GM12878 (cell line): Measurements from ENCODE around the gene NUCB1. TPM values are rescaled to one million over a fixed set of nuclear protein-coding genes. Genes with fewer than 3 reads are reported as not detected.

ENCODE experiments used
- ATAC-seq: fragments of 200-7000 bp; cut with Tn5 transposase; 3 replicates; pipeline ENCODE4 v1.9.1; 2020; ENCODE audit warnings: mild to moderate bottlenecking, moderate library complexity
- BruUV-seq: library from RNA; stranded (reverse); fragments of 400-500 nt; replicated peaks from 2 replicates; lab custom pipeline; 2021; lab: Mats Ljungman, UMichigan
- CTCF ChIA-PET: fragments of 300-600 bp; sonication (Branson Sonifier 250); formaldehyde crosslinking; extraction: SDS; loops from one replicate; lab custom pipeline; 2021; ENCODE audit warnings: inconsistent platforms; lab: Yijun Ruan, JAX
- POLR2A ChIA-PET: fragments of 350-600 bp; formaldehyde crosslinking; extraction: SDS; loops from one replicate; lab custom pipeline; 2021; ENCODE audit warnings: inconsistent platforms; lab: Charles Lee
- RAD21 ChIA-PET: fragments of 300-600 bp; sonication (Branson Sonifier 250); formaldehyde crosslinking; loops from one replicate; lab custom pipeline; 2023; ENCODE audit warnings: antibody characterized with exemption; ENCODE audit not compliant: unreplicated experiment; lab: Charles Lee
- SMC1A ChIA-PET: fragments of 300-600 bp; sonication (Branson Sonifier 250); formaldehyde crosslinking; loops from one replicate; lab custom pipeline; 2023; ENCODE audit not compliant: unreplicated experiment, uncharacterized antibody; lab: Charles Lee
- DNase-seq: peaks from one replicate; pipeline ENCODE4 v3.0.0-alpha.2; 2011; ENCODE audit warnings: low read depth, low spot score
- FAIRE-seq: peaks from 3 replicates; lab custom pipeline; 2011; peaks lifted over from hg19 to GRCh38; lab: Jason Lieb, UNC
- H2AFZ ChIP-seq: 2 replicates; pipeline ENCODE4 v1.6.0; 2011; ENCODE audit warnings: low read depth, low read length, control low read depth; ENCODE audit not compliant: control insufficient read depth
- H3K27ac ChIP-seq: 2 replicates; pipeline ENCODE4 v1.5.1; 2011; ENCODE audit warnings: control low read depth; ENCODE audit not compliant: control insufficient read depth, insufficient read depth
- H3K27me3 ChIP-seq, 2 experiments: replicated peaks in 1 of 2; 2 replicates each; pipeline versions ENCODE4 v1.6.0 to v1.6.1; 2011; ENCODE audit warnings: low read length in 1 of 2; ENCODE audit not compliant: control insufficient read depth in 2 of 2, insufficient read depth in 2 of 2
- H3K36me3 ChIP-seq, 2 experiments: 2 replicates each; pipeline ENCODE4 v1.5.1; 2011; ENCODE audit warnings: low read length in 1 of 2; ENCODE audit not compliant: control insufficient read depth in 2 of 2, insufficient read depth in 2 of 2
- H3K4me1 ChIP-seq: 2 replicates; pipeline ENCODE4 v1.6.1; 2011; ENCODE audit warnings: mild to moderate bottlenecking, low read length, moderate library complexity, mixed read lengths; ENCODE audit not compliant: control insufficient read depth, insufficient read depth
- H3K4me2 ChIP-seq: 2 replicates; pipeline ENCODE4 v1.6.0; 2011; ENCODE audit warnings: control low read depth; ENCODE audit not compliant: control insufficient read depth, insufficient read depth
- H3K4me3 ChIP-seq: fragments of 200-600 bp; sonication (generic); 2 replicates; pipeline ENCODE4 v1.5.1; 2016
- H3K79me2 ChIP-seq: 2 replicates; pipeline ENCODE4 v1.6.0; 2011; ENCODE audit warnings: low read length; ENCODE audit not compliant: control insufficient read depth, insufficient read depth
- H3K9ac ChIP-seq: 2 replicates; pipeline ENCODE4 v1.8.0; 2011; ENCODE audit warnings: low read length, control low read depth, mixed read lengths; ENCODE audit not compliant: control insufficient read depth, insufficient read depth
- H3K9me3 ChIP-seq: replicated peaks from 3 replicates; pipeline ENCODE4 v1.5.1; 2011; ENCODE audit warnings: mild to moderate bottlenecking, low read length; ENCODE audit not compliant: control insufficient read depth, insufficient read depth
- H4K20me1 ChIP-seq: 2 replicates; pipeline ENCODE4 v1.6.0; 2011; ENCODE audit not compliant: control insufficient read depth, insufficient read depth
- ATF2 ChIP-seq: IDR thresholded peaks from 2 replicates; pipeline ENCODE4 v1.6.1; 2012; ENCODE audit warnings: low read length, inconsistent platforms
- BRCA1 ChIP-seq: IDR thresholded peaks from 2 replicates; pipeline ENCODE4 v1.6.1; 2011; ENCODE audit warnings: low read depth, low read length, improper control_type of control experiment
- CHD2 ChIP-seq: IDR thresholded peaks from 2 replicates; pipeline ENCODE4 v1.6.1; 2011; ENCODE audit warnings: low read depth, low read length, improper control_type of control experiment, borderline replicate concordance
- CHD4 ChIP-seq: fragments of 200-600 bp; sonication (generic); IDR thresholded peaks from 2 replicates; pipeline ENCODE4 v1.6.1; 2016; ENCODE audit warnings: mild to moderate bottlenecking
- EZH2 ChIP-seq: IDR thresholded peaks from 2 replicates; pipeline ENCODE4 v1.6.1; 2012; ENCODE audit warnings: low read depth, mild to moderate bottlenecking, control low read depth, inconsistent platforms, low read length, borderline replicate concordance; ENCODE audit not compliant: control insufficient read depth
- HDGF ChIP-seq: fragments of 450-650 bp; IDR thresholded peaks from 2 replicates; pipeline ENCODE4 v1.6.1; 2016; ENCODE audit warnings: antibody characterized with exemption
- JUNB ChIP-seq: IDR thresholded peaks from 2 replicates; pipeline ENCODE4 v1.6.1; 2016; ENCODE audit warnings: antibody characterized with exemption, mild to moderate bottlenecking
- KAT2A ChIP-seq: conservative IDR thresholded peaks from 2 replicates; pipeline ENCODE4 v1.6.1; 2011; ENCODE audit warnings: low read depth, low read length; ENCODE audit not compliant: control insufficient read depth
- KLF5 ChIP-seq: fragments of 450-650 bp; IDR thresholded peaks from 2 replicates; pipeline ENCODE4 v1.6.1; 2014; ENCODE audit warnings: mild to moderate bottlenecking; ENCODE audit not compliant: partially characterized antibody
- MAX ChIP-seq: IDR thresholded peaks from 2 replicates; pipeline ENCODE4 v1.6.1; 2012; ENCODE audit warnings: low read depth, low read length, improper control_type of control experiment
- MEF2B ChIP-seq: fragments of 450-650 bp; IDR thresholded peaks from 2 replicates; pipeline ENCODE4 v1.6.1; 2018; ENCODE audit warnings: mild to moderate bottlenecking, moderate library complexity; ENCODE audit not compliant: partially characterized antibody, poor library complexity, severe bottlenecking
- MYC ChIP-seq: IDR thresholded peaks from 2 replicates; pipeline ENCODE4 v1.6.1; 2011; ENCODE audit warnings: mild to moderate bottlenecking, low read length, moderate library complexity, inconsistent platforms; ENCODE audit not compliant: insufficient read depth, insufficient replicate concordance, insufficient read length, severe bottlenecking
- NRF1 ChIP-seq: conservative IDR thresholded peaks from 2 replicates; pipeline ENCODE4 v1.6.1; 2011; ENCODE audit warnings: mild to moderate bottlenecking, low read depth, low read length, improper control_type of control experiment
- RB1 ChIP-seq: fragments of 450-650 bp; formaldehyde crosslinking; IDR thresholded peaks from 2 replicates; pipeline ENCODE4 v1.6.1; 2017; ENCODE audit warnings: mild to moderate bottlenecking, borderline replicate concordance
- RCOR1 ChIP-seq: conservative IDR thresholded peaks from 2 replicates; pipeline ENCODE4 v1.6.1; 2012; ENCODE audit warnings: low read depth, low read length, improper control_type of control experiment
- RFX5 ChIP-seq: IDR thresholded peaks from 2 replicates; pipeline ENCODE4 v1.6.1; 2011; ENCODE audit warnings: low read depth, low read length, improper control_type of control experiment
- ZNF274 ChIP-seq: IDR thresholded peaks from one replicate; pipeline ENCODE4 v1.8.0; 2011; ENCODE audit not compliant: insufficient read length, insufficient read depth
- WGBS: methylation state at CpG from one replicate; pipeline ENCODE4 v1.1.6; 2016; ENCODE audit warnings: low lambda C conversion rate; ENCODE audit not compliant: insufficient replicate concordance, insufficient coverage; ENCODE audit errors: missing lambda C conversion rate; 5-methylcytosine and 5-hydroxymethylcytosine counted together
- in situ Hi-C: fragments of 300-500 bp; cut with MboI; formaldehyde crosslinking; loops from 9 replicates; pipeline ENCODE4 v1.14.3; 2018; ENCODE audit warnings: mixed read lengths
- intact Hi-C: fragments of 100-400 bp; cut with micrococcal nuclease; formaldehyde crosslinking; loops from one replicate; pipeline ENCODE4 v1.14.2; 2022; ENCODE audit not compliant: unreplicated experiment
- polyA plus RNA-seq, 11 experiments: library from polyadenylated mRNA; depleted of rRNA in 4 of 11; unstranded in 6 of 11; stranded (reverse) in 5 of 11; fragments of >200 nt; fragmentation: Nextera tagmentation in 4 of 11; fragmentation: Illumina TruSeq in 1 of 11; extraction: Ambion mirVana in 4 of 11; extraction: Trizol in 1 of 11; gene quantifications; 1 replicate in 1 of 11; 2 replicates in 10 of 11; pipeline versions ENCODE4 v1.2.1 to v1.2.3, GENCODE V29; 2011 to 2016; ENCODE audit warnings: inconsistent platforms in 2 of 11, missing spikeins in 2 of 11, low read depth in 1 of 11
- total RNA-seq, 4 experiments: library from RNA; depleted of rRNA in 3 of 4; stranded (reverse); fragments of >200 nt in 3 of 4; fragmentation: Illumina TruSeq in 1 of 4; extraction: Trizol in 1 of 4; gene quantifications; 2 replicates each; pipeline versions ENCODE4 v1.2.1 to v1.2.3, GENCODE V29; 2013 to 2021

The NUCB1 gene
- total and polyA plus RNA-seq, 10 of the 15 experiments (the other 5 are each of a cell fraction or from before 2014, with no cell fraction given) = 1.8 to 112 (median 44.5) TPM

GRCh38 chr19:48947258-48947542 is 47.1 kb downstream of the NUCB1 start:
- in situ Hi-C loops = no loop called here
- POLR2A ChIA-PET = no interaction called here

More at GRCh38 chr19:48947258-48947542, 47.1 kb downstream of the NUCB1 start:
- ATAC-seq (no peak), FAIRE-seq (no peak), DNase-seq (no peak)
- no peak overlapping the region for H3K9ac ChIP-seq
- no TSS peak for BruUV-seq
- H4K20me1 ChIP-seq = no peaks in the 10 kb centered on the region
- TF ChIP-seq MEF2B (no peak), CHD2 (no peak), JUNB (no peak), HDGF (no peak), RB1 (no peak), MAX (no peak), CHD4 (no peak), KLF5 (no peak), ZNF274 (no peak), KAT2A (no peak), EZH2 (no peak), NRF1 (no peak), MYC (no peak), BRCA1 (no peak), RCOR1 (no peak), RFX5 (no peak), ATF2 (no peak)
- H3K27me3 ChIP-seq = no peaks in the 10 kb centered on the region
- no peaks in the 10 kb centered on the region for H3K79me2 ChIP-seq
- H3K4me1 ChIP-seq = no peaks in the 10 kb centered on the region
- peaks cover 10% of the 10 kb centered on the region; the same call in 1 of the 3 replicates for H3K9me3 ChIP-seq
- ChIA-PET SMC1A (no interaction called here), CTCF (interaction anchor here (0.9 kb wide), 1 partner anchor 106 kb away, joined by 3 read pairs; no protein-coding TSS in a partner anchor), RAD21 (no interaction called here)
- H3K36me3 ChIP-seq = no peaks in the 10 kb centered on the region
- no peak overlapping the region for H3K4me3 ChIP-seq
- no peak overlapping the region for H3K4me2 ChIP-seq
- no peak overlapping the region for H3K27ac ChIP-seq
- no peak overlapping the region for H2AFZ ChIP-seq
- WGBS = 75% methylated on average over 3 of the region's 3 CpGs
- intact Hi-C loops = no loop called here
